ENCODE measurements around the gene B9D2.

DNA sequence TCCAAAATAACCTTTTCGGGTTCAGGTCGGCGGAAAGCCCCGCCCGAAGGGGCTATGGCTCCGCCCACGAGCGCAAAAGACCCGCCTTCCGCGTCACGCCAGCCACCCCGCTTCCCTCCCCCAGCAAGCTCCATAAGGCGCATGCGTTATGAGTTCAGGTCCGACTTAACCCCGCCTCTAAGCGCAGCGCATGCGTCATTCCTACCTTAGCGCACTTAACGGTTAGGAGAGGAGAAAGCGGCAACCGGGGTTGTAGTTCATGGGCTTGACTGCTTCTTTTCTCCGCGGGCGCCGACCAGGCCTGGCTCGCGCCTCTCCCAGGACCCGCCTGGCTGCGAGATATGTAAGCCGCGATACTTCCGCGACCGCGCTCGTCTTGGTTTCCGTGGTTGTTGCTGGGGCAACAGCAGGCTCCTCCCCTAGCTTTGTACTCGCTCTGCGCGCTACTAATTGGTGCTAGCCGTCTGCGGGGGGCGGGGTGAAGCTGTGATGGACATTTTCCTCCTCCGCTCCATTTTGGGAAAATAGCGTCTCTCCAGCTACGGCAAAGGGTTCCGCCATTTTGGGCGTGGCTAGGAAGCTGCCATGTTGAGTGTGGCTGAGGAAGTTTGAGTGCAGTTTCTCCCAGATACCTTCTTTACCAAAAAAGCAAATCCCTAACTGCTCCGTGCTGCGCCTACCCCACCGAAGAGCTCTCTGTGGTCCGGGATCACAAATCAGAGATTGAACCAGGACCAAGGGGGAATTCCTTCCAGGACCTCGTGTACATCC, at the start of gene B9D2:
- TF ChIP-seq, protein P1, sequence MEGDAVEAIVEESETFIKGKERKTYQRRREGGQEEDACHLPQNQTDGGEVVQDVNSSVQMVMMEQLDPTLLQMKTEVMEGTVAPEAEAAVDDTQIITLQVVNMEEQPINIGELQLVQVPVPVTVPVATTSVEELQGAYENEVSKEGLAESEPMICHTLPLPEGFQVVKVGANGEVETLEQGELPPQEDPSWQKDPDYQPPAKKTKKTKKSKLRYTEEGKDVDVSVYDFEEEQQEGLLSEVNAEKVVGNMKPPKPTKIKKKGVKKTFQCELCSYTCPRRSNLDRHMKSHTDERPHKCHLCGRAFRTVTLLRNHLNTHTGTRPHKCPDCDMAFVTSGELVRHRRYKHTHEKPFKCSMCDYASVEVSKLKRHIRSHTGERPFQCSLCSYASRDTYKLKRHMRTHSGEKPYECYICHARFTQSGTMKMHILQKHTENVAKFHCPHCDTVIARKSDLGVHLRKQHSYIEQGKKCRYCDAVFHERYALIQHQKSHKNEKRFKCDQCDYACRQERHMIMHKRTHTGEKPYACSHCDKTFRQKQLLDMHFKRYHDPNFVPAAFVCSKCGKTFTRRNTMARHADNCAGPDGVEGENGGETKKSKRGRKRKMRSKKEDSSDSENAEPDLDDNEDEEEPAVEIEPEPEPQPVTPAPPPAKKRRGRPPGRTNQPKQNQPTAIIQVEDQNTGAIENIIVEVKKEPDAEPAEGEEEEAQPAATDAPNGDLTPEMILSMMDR (IDR thresholded peaks at IDR 0.05), result no peak
- TF ChIP-seq EZH2 (IDR thresholded peaks at IDR 0.05), result no peak

All from neural progenitor cell (in vitro differentiated cells).